ENCODE measurements around the gene RAN. TPM values are rescaled to one million over a fixed set of nuclear protein-coding genes. Genes with fewer than 3 reads are reported as not detected.
A peak's percentile ranks its signal among the peaks of the same experiment; 100 is the strongest.

The RAN gene
- total RNA-seq, 1 experiment from 2014 or later = 1,968 TPM

- Histone ChIP-seq H2AFZ (ENCODE audit: low read length) (no peak overlapping the region), H3K4me1 (ENCODE audit: insufficient read depth, low read length) (no peaks in the 10 kb centered on the region), H2BK5ac (ENCODE audit: insufficient read length, low read length) (no peak overlapping the region), H3K79me2 (ENCODE audit: insufficient read depth, low read length) (no peaks in the 10 kb centered on the region), H3K56ac (ENCODE audit: insufficient read length, low read depth, low read length) (no peak overlapping the region), H4K20me1 (ENCODE audit: control insufficient read depth, insufficient read depth, insufficient read length) (no peaks in the 10 kb centered on the region), H2BK20ac (ENCODE audit: low read depth, low read length, poor library complexity, severe bottlenecking) (no peak overlapping the region), H4K91ac (ENCODE audit: insufficient read length, low read depth, low read length) (no peak overlapping the region), H3K23ac (ENCODE audit: insufficient read length, low read depth, low read length) (no peak overlapping the region), H3K18ac (ENCODE audit: insufficient read length, low read depth, low read length) (no peak overlapping the region), H2AK5ac (ENCODE audit: insufficient read length, low read length) (no peak overlapping the region), H3K79me1 (ENCODE audit: insufficient read depth, low read depth, low read length, poor library complexity, severe bottlenecking) (no peaks in the 10 kb centered on the region), H3K4ac (ENCODE audit: low read depth, low read length) (no peak overlapping the region), H3K9me3 (ENCODE audit: control insufficient read depth, low read depth, low read length) (no peaks in the 10 kb centered on the region), H4K5ac (ENCODE audit: insufficient read length, low read depth, low read length) (no peak overlapping the region), H3K4me2 (ENCODE audit: insufficient read depth, insufficient read length, low read length) (peak overlapping the region; percentile 82), H3K27me3 (ENCODE audit: insufficient read depth, low read length) (no peaks in the 10 kb centered on the region), H2BK15ac (ENCODE audit: low read depth, low read length) (no peak overlapping the region), H4K8ac (replicated peaks; ENCODE audit: insufficient read length, low read depth, low read length) (no peak overlapping the region), H3T11ph (ENCODE audit: low read length) (no peak overlapping the region), H3K9ac (ENCODE audit: extremely low read depth, insufficient read length, low read length) (peak overlapping the region; percentile 25), H3K14ac (ENCODE audit: insufficient read depth, low read length) (no peak overlapping the region), H2BK12ac (ENCODE audit: insufficient read length, low read depth, low read length) (no peak overlapping the region), H3K27ac (ENCODE audit: insufficient read length, low read depth, low read length) (no peak overlapping the region), H2BK120ac (ENCODE audit: low read depth, low read length, poor library complexity, severe bottlenecking) (no peak overlapping the region), H3K23me2 (ENCODE audit: insufficient read length, low read depth, low read length, poor library complexity, severe bottlenecking) (peaks cover 8% of the 10 kb centered on the region)
- no CpG with 5 or more reads among the region's 38 CpGs for WGBS (ENCODE audit: extremely low coverage, insufficient read length, low lambda C conversion rate)
- H3K36me3 Mint-ChIP-seq (ENCODE audit: insufficient read depth in 1 of 3, low read depth in 3 of 3) = peaks cover 0 to 4% (median 0%) of the 10 kb centered on the region in 3 experiments; a peak in 3 of 7 replicates
- peak overlapping the region; percentile 74 to 91 for H3K4me3 Mint-ChIP-seq
- H3K4me1 Mint-ChIP-seq = peaks cover 38 to 54% of the 10 kb centered on the region in 2 experiments
- DNase-seq = peak; percentile 66
- peaks cover 24% of the 10 kb centered on the region for H3K27me3 Mint-ChIP-seq (ENCODE audit: low read depth)
- no peak for TF ChIP-seq CTCF (conservative IDR thresholded peaks at IDR 0.05)
- H3K9me3 Mint-ChIP-seq = peaks cover 0 to 3% of the 10 kb centered on the region in 2 experiments; a peak in 2 of 5 replicates
- peak overlapping the region in 1 of 3 experiments; percentile 93; a peak in 1 of 7 replicates for H3K27ac Mint-ChIP-seq
Observed at GRCh38 chr12:130838284-130838950, 33.4 kb upstream of the RAN start.
